WTC11 (cell line): ENCODE measurements around the gene CELSR2. TPM values are rescaled to one million over a fixed set of nuclear protein-coding genes. Genes with fewer than 3 reads are reported as not detected.

Source experiments
- ATAC-seq: fragments of 200-7000 bp; cut with Tn5 transposase; 2 replicates; pipeline ENCODE4 v1.10.0; 2021; ENCODE audit warnings: mild to moderate bottlenecking, moderate library complexity
- CTCF ChIA-PET: fragments of 300-600 bp; sonication (Branson Sonifier 250); formaldehyde crosslinking; loops from one replicate; lab custom pipeline; 2021; ENCODE audit warnings: antibody characterized with exemption; lab: Charles Lee
- POLR2A ChIA-PET: fragments of 350-600 bp; sonication (Branson Sonifier 250); formaldehyde crosslinking; loops from one replicate; lab custom pipeline; 2021; ENCODE audit warnings: antibody characterized with exemption; lab: Charles Lee
- DNase-seq: peaks from one replicate; pipeline ENCODE4 v3.0.0; 2021; ENCODE audit warnings: low spot score
- H3K27ac Mint-ChIP-seq: 2 replicates; pipeline ENCODE4 v1.8.0; 2021; ENCODE audit warnings: mixed read lengths
- H3K27me3 Mint-ChIP-seq: 2 replicates; pipeline ENCODE4 v1.8.0; 2021; ENCODE audit warnings: low read depth, mild to moderate bottlenecking, moderate library complexity, mixed read lengths
- H3K36me3 Mint-ChIP-seq: 2 replicates; pipeline ENCODE4 v1.8.0; 2021; ENCODE audit warnings: mixed read lengths
- H3K4me1 Mint-ChIP-seq: 2 replicates; pipeline ENCODE4 v1.8.0; 2022; ENCODE audit warnings: mixed read lengths
- H3K4me3 Mint-ChIP-seq: 2 replicates; pipeline ENCODE4 v1.8.0; 2021; ENCODE audit warnings: mild to moderate bottlenecking, moderate library complexity, mixed read lengths
- H3K9me3 Mint-ChIP-seq: 2 replicates; pipeline ENCODE4 v1.8.0; 2021; ENCODE audit warnings: mixed read lengths
- FOXK1 ChIP-seq: sonication (generic); formaldehyde crosslinking; IDR thresholded peaks from 2 replicates; pipeline ENCODE4 v1.8.0; 2022; ENCODE audit warnings: mild to moderate bottlenecking, moderate library complexity, missing genetic modification reagents
- GTF2I ChIP-seq: fragments of 250-450 bp; sonication (Bioruptor Pico); conservative IDR thresholded peaks from 2 replicates; pipeline ENCODE4 v1.4.0; 2021; ENCODE audit warnings: mild to moderate bottlenecking
- KAT7 ChIP-seq: sonication (generic); formaldehyde crosslinking; IDR thresholded peaks from 2 replicates; pipeline ENCODE4 v1.8.1; 2023; ENCODE audit warnings: missing genetic modification reagents, mild to moderate bottlenecking, borderline replicate concordance
- RELA ChIP-seq: sonication (generic); formaldehyde crosslinking; IDR thresholded peaks from 2 replicates; pipeline ENCODE4 v1.8.1; 2022; ENCODE audit warnings: missing genetic modification reagents, mild to moderate bottlenecking, borderline replicate concordance
- RORB ChIP-seq: fragments of 250-450 bp; sonication (Bioruptor Pico); IDR thresholded peaks from 2 replicates; pipeline ENCODE4 v1.9.0; 2021; ENCODE audit warnings: mild to moderate bottlenecking
- SMAD4 ChIP-seq: sonication (generic); formaldehyde crosslinking; IDR thresholded peaks from 2 replicates; pipeline ENCODE4 v1.8.0; 2022; ENCODE audit warnings: mild to moderate bottlenecking, missing genetic modification reagents
- TP53 ChIP-seq: sonication (generic); formaldehyde crosslinking; IDR thresholded peaks from 2 replicates; pipeline ENCODE4 v1.8.1; 2023; ENCODE audit warnings: mild to moderate bottlenecking, missing genetic modification reagents
- ZNF121 ChIP-seq: sonication (generic); formaldehyde crosslinking; IDR thresholded peaks from 2 replicates; pipeline ENCODE4 v1.8.0; 2023; ENCODE audit warnings: missing genetic modification reagents
- ZNF423 ChIP-seq: fragments of 250-450 bp; sonication (Bioruptor Pico); IDR thresholded peaks from 2 replicates; pipeline ENCODE4 v2.1.2; 2022; ENCODE audit warnings: mild to moderate bottlenecking, moderate library complexity
- total RNA-seq: library from RNA; stranded (reverse); gene quantifications from 3 replicates; pipeline ENCODE4 v1.2.3, GENCODE V29; 2021
- TF ChIP-seq, protein P1 (sequence below): sonication (generic); formaldehyde crosslinking; IDR thresholded peaks from 2 replicates; pipeline ENCODE4 v1.8.0; 2022; ENCODE audit warnings: mild to moderate bottlenecking, missing genetic modification reagents
- TF ChIP-seq, protein P2 (sequence below): fragments of 250-450 bp; sonication (Bioruptor Pico); IDR thresholded peaks from 2 replicates; pipeline ENCODE4 v1.9.0; 2021; ENCODE audit warnings: mild to moderate bottlenecking
- TF ChIP-seq, protein P3 (sequence below): sonication (generic); formaldehyde crosslinking; IDR thresholded peaks from 2 replicates; pipeline ENCODE4 v1.8.0; 2022; ENCODE audit warnings: missing genetic modification reagents
- TF ChIP-seq, protein P4 (sequence below): sonication (generic); formaldehyde crosslinking; IDR thresholded peaks from 2 replicates; pipeline ENCODE4 v1.8.1; 2023; ENCODE audit warnings: mild to moderate bottlenecking, missing genetic modification reagents
- TF ChIP-seq, protein P5 (sequence below): sonication (generic); formaldehyde crosslinking; IDR thresholded peaks from 2 replicates; pipeline ENCODE4 v1.8.1; 2023; ENCODE audit warnings: mild to moderate bottlenecking, missing genetic modification reagents, moderate library complexity
- TF ChIP-seq, protein P6 (sequence below): sonication (generic); formaldehyde crosslinking; IDR thresholded peaks from 2 replicates; pipeline ENCODE4 v1.8.1; 2022; ENCODE audit warnings: low read depth, mild to moderate bottlenecking, moderate library complexity, missing genetic modification reagents, borderline replicate concordance
- TF ChIP-seq, protein P7 (sequence below): sonication (generic); formaldehyde crosslinking; IDR thresholded peaks from 2 replicates; pipeline ENCODE4 v1.8.1; 2023; ENCODE audit warnings: mild to moderate bottlenecking, missing genetic modification reagents
- TF ChIP-seq, protein P8 (sequence below): sonication (generic); formaldehyde crosslinking; IDR thresholded peaks from 2 replicates; pipeline ENCODE4 v1.8.0; 2023; ENCODE audit warnings: missing genetic modification reagents

Gene CELSR2
- total RNA-seq, 1 experiment from 2014 or later: 31.3 TPM

DNA sequence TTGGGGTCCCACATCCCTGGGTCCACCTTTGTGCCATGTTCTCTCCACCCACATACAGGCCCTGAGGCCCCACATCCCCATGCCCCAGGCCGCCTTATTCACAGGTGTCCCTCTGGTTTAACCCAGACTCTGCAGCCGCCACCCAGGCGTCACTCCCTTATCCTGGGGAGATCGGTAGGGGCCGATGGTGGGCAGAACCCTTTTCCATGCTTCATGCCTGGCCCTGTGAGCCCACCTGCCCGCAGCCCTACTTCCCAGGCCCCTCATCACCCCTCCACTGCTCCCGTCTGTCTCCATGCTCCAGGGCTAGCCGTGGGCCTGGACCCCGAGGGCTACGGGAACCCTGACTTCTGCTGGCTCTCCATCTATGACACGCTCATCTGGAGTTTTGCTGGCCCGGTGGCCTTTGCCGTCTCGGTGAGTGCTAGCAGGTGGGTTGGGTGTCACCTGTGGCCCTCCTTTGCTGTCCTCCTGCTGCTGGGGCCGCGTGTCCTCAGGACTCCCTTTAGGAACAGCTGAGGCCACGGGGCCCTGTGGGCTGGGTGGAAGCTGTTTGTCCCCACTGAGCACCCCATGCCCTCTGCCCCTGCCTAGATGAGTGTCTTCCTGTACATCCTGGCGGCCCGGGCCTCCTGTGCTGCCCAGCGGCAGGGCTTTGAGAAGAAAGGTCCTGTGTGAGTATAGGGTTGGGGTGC is 21.4 kb downstream of the CELSR2 start (continued):
- TF ChIP-seq, protein P1, sequence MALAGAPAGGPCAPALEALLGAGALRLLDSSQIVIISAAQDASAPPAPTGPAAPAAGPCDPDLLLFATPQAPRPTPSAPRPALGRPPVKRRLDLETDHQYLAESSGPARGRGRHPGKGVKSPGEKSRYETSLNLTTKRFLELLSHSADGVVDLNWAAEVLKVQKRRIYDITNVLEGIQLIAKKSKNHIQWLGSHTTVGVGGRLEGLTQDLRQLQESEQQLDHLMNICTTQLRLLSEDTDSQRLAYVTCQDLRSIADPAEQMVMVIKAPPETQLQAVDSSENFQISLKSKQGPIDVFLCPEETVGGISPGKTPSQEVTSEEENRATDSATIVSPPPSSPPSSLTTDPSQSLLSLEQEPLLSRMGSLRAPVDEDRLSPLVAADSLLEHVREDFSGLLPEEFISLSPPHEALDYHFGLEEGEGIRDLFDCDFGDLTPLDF (CRISPR knock-in tag): no peak
- TF ChIP-seq, protein P2, sequence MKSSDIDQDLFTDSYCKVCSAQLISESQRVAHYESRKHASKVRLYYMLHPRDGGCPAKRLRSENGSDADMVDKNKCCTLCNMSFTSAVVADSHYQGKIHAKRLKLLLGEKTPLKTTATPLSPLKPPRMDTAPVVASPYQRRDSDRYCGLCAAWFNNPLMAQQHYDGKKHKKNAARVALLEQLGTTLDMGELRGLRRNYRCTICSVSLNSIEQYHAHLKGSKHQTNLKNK (CRISPR knock-in tag): no peak
- TF ChIP-seq FOXK1 (CRISPR knock-in tag): no peak
- TF ChIP-seq, protein P3, sequence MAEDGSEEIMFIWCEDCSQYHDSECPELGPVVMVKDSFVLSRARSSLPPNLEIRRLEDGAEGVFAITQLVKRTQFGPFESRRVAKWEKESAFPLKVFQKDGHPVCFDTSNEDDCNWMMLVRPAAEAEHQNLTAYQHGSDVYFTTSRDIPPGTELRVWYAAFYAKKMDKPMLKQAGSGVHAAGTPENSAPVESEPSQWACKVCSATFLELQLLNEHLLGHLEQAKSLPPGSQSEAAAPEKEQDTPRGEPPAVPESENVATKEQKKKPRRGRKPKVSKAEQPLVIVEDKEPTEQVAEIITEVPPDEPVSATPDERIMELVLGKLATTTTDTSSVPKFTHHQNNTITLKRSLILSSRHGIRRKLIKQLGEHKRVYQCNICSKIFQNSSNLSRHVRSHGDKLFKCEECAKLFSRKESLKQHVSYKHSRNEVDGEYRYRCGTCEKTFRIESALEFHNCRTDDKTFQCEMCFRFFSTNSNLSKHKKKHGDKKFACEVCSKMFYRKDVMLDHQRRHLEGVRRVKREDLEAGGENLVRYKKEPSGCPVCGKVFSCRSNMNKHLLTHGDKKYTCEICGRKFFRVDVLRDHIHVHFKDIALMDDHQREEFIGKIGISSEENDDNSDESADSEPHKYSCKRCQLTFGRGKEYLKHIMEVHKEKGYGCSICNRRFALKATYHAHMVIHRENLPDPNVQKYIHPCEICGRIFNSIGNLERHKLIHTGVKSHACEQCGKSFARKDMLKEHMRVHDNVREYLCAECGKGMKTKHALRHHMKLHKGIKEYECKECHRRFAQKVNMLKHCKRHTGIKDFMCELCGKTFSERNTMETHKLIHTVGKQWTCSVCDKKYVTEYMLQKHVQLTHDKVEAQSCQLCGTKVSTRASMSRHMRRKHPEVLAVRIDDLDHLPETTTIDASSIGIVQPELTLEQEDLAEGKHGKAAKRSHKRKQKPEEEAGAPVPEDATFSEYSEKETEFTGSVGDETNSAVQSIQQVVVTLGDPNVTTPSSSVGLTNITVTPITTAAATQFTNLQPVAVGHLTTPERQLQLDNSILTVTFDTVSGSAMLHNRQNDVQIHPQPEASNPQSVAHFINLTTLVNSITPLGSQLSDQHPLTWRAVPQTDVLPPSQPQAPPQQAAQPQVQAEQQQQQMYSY (CRISPR knock-in tag): no peak
- TF ChIP-seq TP53: no peak

DNA sequence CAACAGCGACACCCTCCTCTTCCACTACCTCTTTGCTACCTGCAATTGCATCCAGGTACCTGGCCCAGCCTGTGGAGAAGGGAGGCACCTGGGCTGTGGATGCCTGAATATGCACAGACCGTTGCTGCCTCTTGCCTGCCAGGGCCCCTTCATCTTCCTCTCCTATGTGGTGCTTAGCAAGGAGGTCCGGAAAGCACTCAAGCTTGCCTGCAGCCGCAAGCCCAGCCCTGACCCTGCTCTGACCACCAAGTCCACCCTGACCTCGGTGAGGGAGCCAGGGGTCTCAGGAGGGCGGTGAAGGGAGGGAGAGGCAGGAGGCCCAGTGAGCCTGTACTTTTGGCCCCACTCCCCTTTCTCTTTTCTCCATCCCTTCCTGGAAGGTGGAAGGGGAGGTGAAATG is 22.1 kb downstream of the CELSR2 start:
- H3K4me1 Mint-ChIP-seq: peaks cover 22% of the 10 kb centered on the region
- H3K9me3 Mint-ChIP-seq: no peaks in the 10 kb centered on the region
- H3K27me3 Mint-ChIP-seq: no peaks in the 10 kb centered on the region
- POLR2A ChIA-PET: no interaction called here
- CTCF ChIA-PET: no interaction called here
- DNase-seq (no peak), ATAC-seq (no peak)
- TF ChIP-seq, protein P3 (CRISPR knock-in tag): no peak
- TF ChIP-seq RORB (no peak), ZNF423 (CRISPR knock-in tag) (no peak), ZNF121 (CRISPR knock-in tag) (no peak), KAT7 (no peak), RELA (no peak), SMAD4 (CRISPR knock-in tag) (no peak), GTF2I (no peak)
- TF ChIP-seq, protein P4, sequence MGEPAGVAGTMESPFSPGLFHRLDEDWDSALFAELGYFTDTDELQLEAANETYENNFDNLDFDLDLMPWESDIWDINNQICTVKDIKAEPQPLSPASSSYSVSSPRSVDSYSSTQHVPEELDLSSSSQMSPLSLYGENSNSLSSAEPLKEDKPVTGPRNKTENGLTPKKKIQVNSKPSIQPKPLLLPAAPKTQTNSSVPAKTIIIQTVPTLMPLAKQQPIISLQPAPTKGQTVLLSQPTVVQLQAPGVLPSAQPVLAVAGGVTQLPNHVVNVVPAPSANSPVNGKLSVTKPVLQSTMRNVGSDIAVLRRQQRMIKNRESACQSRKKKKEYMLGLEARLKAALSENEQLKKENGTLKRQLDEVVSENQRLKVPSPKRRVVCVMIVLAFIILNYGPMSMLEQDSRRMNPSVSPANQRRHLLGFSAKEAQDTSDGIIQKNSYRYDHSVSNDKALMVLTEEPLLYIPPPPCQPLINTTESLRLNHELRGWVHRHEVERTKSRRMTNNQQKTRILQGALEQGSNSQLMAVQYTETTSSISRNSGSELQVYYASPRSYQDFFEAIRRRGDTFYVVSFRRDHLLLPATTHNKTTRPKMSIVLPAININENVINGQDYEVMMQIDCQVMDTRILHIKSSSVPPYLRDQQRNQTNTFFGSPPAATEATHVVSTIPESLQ (CRISPR knock-in tag): no peak
- TF ChIP-seq, protein P5, sequence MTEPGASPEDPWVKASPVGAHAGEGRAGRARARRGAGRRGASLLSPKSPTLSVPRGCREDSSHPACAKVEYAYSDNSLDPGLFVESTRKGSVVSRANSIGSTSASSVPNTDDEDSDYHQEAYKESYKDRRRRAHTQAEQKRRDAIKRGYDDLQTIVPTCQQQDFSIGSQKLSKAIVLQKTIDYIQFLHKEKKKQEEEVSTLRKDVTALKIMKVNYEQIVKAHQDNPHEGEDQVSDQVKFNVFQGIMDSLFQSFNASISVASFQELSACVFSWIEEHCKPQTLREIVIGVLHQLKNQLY (CRISPR knock-in tag): no peak
- TF ChIP-seq, protein P6, sequence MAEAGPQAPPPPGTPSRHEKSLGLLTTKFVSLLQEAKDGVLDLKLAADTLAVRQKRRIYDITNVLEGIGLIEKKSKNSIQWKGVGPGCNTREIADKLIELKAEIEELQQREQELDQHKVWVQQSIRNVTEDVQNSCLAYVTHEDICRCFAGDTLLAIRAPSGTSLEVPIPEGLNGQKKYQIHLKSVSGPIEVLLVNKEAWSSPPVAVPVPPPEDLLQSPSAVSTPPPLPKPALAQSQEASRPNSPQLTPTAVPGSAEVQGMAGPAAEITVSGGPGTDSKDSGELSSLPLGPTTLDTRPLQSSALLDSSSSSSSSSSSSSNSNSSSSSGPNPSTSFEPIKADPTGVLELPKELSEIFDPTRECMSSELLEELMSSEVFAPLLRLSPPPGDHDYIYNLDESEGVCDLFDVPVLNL (CRISPR knock-in tag): no peak
- TF ChIP-seq, protein P7, sequence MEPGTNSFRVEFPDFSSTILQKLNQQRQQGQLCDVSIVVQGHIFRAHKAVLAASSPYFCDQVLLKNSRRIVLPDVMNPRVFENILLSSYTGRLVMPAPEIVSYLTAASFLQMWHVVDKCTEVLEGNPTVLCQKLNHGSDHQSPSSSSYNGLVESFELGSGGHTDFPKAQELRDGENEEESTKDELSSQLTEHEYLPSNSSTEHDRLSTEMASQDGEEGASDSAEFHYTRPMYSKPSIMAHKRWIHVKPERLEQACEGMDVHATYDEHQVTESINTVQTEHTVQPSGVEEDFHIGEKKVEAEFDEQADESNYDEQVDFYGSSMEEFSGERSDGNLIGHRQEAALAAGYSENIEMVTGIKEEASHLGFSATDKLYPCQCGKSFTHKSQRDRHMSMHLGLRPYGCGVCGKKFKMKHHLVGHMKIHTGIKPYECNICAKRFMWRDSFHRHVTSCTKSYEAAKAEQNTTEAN (CRISPR knock-in tag): no peak
- TF ChIP-seq, protein P8, sequence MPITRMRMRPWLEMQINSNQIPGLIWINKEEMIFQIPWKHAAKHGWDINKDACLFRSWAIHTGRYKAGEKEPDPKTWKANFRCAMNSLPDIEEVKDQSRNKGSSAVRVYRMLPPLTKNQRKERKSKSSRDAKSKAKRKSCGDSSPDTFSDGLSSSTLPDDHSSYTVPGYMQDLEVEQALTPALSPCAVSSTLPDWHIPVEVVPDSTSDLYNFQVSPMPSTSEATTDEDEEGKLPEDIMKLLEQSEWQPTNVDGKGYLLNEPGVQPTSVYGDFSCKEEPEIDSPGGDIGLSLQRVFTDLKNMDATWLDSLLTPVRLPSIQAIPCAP (CRISPR knock-in tag): no peak
- no peak overlapping the region for H3K4me3 Mint-ChIP-seq
- H3K27ac Mint-ChIP-seq: no peak overlapping the region; the same call in 1 of the 2 replicates
- H3K36me3 Mint-ChIP-seq: peaks cover 9% of the 10 kb centered on the region
